GM23248 (cell line): ENCODE results near the gene SLC12A3.

Source experiments
- EZH2 ChIP-seq: fragments of 200-600 bp; sonication (generic); IDR thresholded peaks from 2 replicates; pipeline ENCODE4 v1.6.1; 2018; ENCODE audit warnings: antibody characterized with exemption, mild to moderate bottlenecking; ENCODE audit not compliant: insufficient read depth, poor library complexity, severe bottlenecking
- EZH2phosphoT487 ChIP-seq: fragments of 200-600 bp; sonication (generic); IDR thresholded peaks from 2 replicates; pipeline ENCODE4 v1.6.1; 2018; ENCODE audit warnings: antibody characterized with exemption, moderate library complexity, mild to moderate bottlenecking, low read depth; ENCODE audit not compliant: insufficient read depth

- no peak for TF ChIP-seq EZH2phosphoT487
- no peak for TF ChIP-seq EZH2
These were observed 9.8 kb upstream of the SLC12A3 start for GRCh38 chr16:56855201-56855600.
